GM10266 (cell line): ENCODE results near the gene TNFSF13.

Source experiments
- DNase-seq: peaks from one replicate; pipeline ENCODE4 v3.0.0; 2012; ENCODE audit errors: extremely low spot score
- TF ChIP-seq, protein P1 (sequence below): IDR thresholded peaks from 2 replicates; pipeline ENCODE4 v1.5.1; 2012; ENCODE audit warnings: mild to moderate bottlenecking, low read depth; ENCODE audit not compliant: control insufficient read depth, insufficient read depth; ENCODE audit errors: missing control alignments

The TNFSF13 gene

DNA sequence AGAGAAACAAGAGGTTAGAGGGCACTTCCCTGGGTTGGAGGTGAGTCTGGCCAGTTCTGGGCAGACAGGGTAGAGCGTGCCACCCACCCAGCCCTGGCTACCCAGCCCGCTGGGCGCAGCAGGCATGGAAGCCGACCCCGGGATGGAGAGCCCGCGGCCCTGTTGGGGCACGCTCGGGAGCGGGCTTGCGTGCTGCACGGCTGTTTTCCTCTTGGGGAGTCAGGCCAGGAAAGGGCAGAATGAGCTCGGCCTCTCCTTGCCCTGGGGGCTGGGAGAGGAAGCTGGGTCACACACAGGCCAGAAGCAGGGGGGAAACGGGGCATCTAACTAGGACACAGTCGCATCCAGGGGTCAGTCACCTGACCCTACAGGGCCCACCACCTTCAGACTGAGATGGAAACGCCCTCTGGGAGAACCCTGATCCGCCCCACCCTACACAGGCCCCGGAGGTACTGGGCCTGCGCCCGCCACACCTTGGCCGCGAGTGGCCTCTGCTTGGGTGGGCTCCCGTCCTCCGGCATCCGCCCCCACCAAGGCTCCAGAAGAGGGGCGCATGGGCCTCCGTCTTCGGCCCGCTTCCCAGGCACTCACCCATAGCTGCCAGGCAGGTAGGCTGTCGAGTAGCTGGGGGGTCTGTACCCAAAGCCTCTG lies 30.1 kb downstream of the TNFSF13 start:
- no peak for DNase-seq
- TF ChIP-seq, protein P1, sequence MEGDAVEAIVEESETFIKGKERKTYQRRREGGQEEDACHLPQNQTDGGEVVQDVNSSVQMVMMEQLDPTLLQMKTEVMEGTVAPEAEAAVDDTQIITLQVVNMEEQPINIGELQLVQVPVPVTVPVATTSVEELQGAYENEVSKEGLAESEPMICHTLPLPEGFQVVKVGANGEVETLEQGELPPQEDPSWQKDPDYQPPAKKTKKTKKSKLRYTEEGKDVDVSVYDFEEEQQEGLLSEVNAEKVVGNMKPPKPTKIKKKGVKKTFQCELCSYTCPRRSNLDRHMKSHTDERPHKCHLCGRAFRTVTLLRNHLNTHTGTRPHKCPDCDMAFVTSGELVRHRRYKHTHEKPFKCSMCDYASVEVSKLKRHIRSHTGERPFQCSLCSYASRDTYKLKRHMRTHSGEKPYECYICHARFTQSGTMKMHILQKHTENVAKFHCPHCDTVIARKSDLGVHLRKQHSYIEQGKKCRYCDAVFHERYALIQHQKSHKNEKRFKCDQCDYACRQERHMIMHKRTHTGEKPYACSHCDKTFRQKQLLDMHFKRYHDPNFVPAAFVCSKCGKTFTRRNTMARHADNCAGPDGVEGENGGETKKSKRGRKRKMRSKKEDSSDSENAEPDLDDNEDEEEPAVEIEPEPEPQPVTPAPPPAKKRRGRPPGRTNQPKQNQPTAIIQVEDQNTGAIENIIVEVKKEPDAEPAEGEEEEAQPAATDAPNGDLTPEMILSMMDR: no peak

DNA sequence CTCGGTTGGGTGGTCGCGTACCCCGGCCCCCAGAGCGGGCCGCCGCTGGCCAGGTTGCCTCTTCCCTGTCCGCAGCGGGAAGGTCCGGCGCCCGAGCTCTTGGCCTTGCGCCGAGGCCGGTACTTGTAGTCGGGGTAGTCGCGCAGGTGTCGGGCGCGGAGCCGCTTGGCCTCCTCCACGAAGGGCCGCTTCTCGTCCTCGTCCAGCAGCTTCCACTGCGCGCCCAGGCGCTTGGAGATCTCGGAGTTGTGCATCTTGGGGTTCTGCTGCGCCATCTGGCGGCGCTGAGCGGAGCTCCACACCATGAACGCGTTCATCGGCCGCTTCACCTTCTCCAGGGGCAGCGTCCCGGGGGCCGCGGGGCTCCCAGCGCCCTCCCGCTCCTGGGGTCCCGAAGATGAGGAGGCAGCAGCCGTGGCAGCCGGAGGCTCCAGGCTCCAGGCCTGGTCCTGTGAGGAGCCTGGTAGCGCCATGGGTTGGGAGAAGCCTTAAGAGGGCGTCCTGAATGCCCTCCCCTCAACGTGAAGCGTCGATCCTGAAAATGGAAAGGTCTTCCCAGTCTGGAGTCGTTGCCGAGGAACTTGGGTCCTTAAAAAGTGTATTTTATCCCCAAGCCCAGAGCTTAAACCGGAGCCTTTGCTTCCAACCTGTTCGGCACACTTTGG lies 30.8 kb downstream of the TNFSF13 start:
- TF ChIP-seq, protein P1: peak; percentile 71
- DNase-seq: peak; percentile 90

DNA sequence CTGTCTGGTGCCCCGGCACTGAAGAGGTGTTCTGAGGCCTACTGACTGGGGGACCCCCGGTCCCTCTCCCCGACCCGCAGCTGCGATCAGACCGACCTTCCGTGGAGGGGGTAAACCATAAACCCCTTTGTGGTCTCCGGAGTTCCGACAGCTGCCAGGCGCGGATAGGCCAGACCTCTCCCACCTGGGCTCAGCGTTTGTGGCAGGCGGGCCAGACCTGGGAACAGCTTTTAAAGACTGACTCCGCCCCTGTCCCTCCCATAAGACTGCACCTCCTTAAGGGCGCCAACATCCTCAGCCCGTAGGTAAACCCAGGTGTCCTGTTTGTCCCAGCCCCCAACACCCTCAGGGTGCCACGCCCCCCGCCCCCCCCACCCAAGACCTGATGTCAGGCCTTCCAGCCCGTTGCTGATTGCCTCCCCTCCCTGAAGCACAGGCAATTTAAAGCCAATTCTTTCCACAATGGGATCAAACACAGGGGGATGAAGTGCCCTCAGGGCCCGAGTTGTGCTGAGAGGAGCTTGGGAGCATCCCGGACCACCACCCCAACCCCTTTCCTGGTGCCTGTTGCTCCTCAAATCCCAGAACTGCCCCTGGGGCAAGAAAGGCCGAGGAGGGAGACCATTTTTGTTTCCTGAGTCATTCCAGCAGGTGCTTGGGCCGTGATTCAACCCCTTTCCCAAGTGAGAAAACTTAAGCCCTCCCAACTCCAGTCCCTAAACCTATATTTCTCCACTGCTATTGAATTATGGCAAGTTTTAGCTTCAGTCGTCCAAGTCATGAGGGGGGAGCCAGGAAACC lies 31.5 kb downstream of the TNFSF13 start, which contains the start of gene SOX15:
SOX15 (minus strand) TSS at position 204 of the 801 bp plus-strand sequence. CDS start 418 bp downstream, outside the sequence.
- no peak for DNase-seq
- TF ChIP-seq, protein P1: no peak

DNA sequence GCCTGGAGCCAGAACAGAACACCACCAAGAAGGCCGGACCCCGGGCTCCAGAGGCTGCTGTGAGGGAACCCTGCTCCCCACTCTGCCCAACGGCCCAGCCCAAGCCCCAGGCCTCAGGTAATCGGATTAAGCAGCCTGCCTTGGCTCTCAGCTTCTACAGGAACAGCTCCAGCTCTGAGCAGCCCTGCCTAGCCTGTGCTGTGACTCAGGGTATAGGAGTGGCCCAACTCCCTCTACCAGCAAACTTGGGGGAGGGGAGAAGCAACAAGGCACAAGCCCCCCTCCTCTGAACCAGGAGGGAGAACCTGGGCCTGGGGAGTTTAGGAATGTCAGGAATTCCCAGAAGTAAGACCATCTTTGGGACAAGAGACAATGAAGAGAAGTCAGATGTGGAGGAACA lies 32.2 kb downstream of the TNFSF13 start:
- TF ChIP-seq, protein P1: no peak
- DNase-seq: no peak

DNA sequence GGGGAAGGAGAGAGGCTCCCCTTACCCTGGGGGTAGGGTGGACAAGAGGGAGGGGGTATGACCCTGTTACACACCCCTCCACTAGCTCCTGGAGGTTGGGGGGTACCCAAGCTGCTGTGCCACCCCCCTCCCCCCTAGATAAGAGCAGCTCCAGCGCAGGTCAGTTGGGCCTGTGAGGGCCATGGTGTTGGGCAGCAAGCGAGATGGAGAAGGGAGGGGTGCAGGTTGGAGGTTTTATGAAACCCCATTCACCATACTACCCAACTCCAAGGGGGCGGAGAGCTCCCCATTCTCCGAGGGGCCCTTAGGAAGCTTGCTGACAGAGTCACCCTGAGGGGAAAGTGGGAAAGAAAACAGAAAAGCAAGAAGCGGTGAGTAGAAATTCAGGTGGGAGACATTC lies 33.0 kb downstream of the TNFSF13 start:
- no peak for DNase-seq
- TF ChIP-seq, protein P1: no peak

DNA sequence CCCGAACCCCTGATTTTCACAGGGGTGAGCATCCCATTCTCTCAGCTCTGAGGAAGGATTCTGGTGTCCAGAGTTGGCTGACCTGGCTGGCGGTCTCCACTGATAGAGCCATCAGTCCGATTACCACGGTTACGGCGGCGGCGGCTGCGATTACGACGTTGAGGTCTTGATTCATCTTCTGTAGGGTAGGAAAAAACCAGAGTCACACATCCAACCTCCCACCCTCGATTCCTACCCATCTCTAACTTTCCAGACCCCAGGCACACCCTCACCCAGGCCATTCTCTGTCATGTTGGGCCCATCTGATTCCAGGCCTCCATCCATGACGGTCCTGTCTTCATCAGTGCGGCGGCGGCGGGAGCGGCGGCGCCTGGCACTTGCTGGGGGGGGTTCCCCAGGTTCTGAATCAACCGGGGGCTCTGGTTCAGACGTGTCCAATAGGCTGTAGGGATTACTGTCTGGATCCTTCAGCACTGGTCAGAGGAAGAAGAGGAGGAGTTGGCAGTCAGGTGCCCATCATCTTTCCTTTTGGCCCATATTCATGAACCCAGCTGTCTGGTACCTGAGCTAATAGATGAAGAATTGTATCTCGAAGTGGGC lies 34.0 kb downstream of the TNFSF13 start:
- TF ChIP-seq, protein P1: no peak
- no peak for DNase-seq
